Naive thymus-derived CD4-positive, alpha-beta T cell (primary cell): ENCODE results near the gene CCL13. TPM values are rescaled to one million over a fixed set of nuclear protein-coding genes. Genes with fewer than 3 reads are reported as not detected.
A peak's percentile ranks its signal among the peaks of the same experiment; 100 is the strongest.

Experiments
- ATAC-seq: fragments of 150-1000 bp; cut with Tn5 transposase; 2 replicates; pipeline ENCODE4 v1.10.0; 2021; ENCODE audit warnings: mild to moderate bottlenecking, moderate library complexity
- CTCF ChIA-PET: fragments of 350-600 bp; sonication (Branson Sonifier 250); formaldehyde crosslinking; loops from one replicate; lab custom pipeline; 2021; ENCODE audit warnings: antibody characterized with exemption; lab: Charles Lee
- POLR2A ChIA-PET: fragments of 350-600 bp; sonication (Branson Sonifier 250); formaldehyde crosslinking; loops from one replicate; lab custom pipeline; 2021; ENCODE audit warnings: antibody characterized with exemption, inconsistent platforms; lab: Charles Lee
- DNase-seq, 9 donors: peaks; one replicate each; pipeline versions ENCODE4 v3.0.0 to v3.0.0-alpha.2; 2020 to 2022; ENCODE audit warnings: mixed read lengths in 1 of 9
- H3K27ac ChIP-seq: one replicate; pipeline ENCODE4 v1.7.0; 2013; ENCODE audit warnings: mild to moderate bottlenecking, low read depth, low read length, moderate library complexity
- H3K27me3 ChIP-seq, 2 donors: one replicate each; pipeline ENCODE4 v1.7.0; 2013; ENCODE audit warnings: low read length in 2 of 2, mild to moderate bottlenecking in 2 of 2, moderate library complexity in 2 of 2; ENCODE audit not compliant: control insufficient read depth in 2 of 2, insufficient read depth in 2 of 2
- H3K36me3 ChIP-seq, 3 experiments: 1 replicate in 2 of 3; 2 replicates in 1 of 3; pipeline ENCODE4 v1.7.0; 2013; ENCODE audit warnings: low read length in 3 of 3, mild to moderate bottlenecking in 3 of 3, moderate library complexity in 1 of 3; ENCODE audit not compliant: insufficient read depth in 3 of 3, control insufficient read depth in 2 of 3
- H3K4me1 ChIP-seq, 2 donors: one replicate each; pipeline ENCODE4 v1.7.0; 2013; ENCODE audit warnings: low read length in 2 of 2, mild to moderate bottlenecking in 2 of 2, moderate library complexity in 1 of 2; ENCODE audit not compliant: control insufficient read depth in 2 of 2, insufficient read depth in 2 of 2
- H3K4me3 ChIP-seq: 2 replicates; pipeline ENCODE4 v1.7.0; 2013; ENCODE audit warnings: mild to moderate bottlenecking, low read length
- H3K9me3 ChIP-seq, 3 experiments: 1 replicate in 2 of 3; 2 replicates in 1 of 3; pipeline ENCODE4 v1.7.0; 2013; ENCODE audit warnings: low read length in 3 of 3; ENCODE audit not compliant: control insufficient read depth in 2 of 3
- H3K27ac Mint-ChIP-seq, 9 donors: one replicate each; pipeline ENCODE4 v1.8.0; 2020 to 2022; ENCODE audit warnings: mixed read lengths in 9 of 9, mild to moderate bottlenecking in 8 of 9, moderate library complexity in 5 of 9, inconsistent platforms in 2 of 9
- H3K27me3 Mint-ChIP-seq, 5 donors: one replicate each; pipeline ENCODE4 v1.8.0; 2021 to 2022; ENCODE audit warnings: mixed read lengths in 5 of 5, mild to moderate bottlenecking in 1 of 5
- H3K36me3 Mint-ChIP-seq, 5 donors: one replicate each; pipeline ENCODE4 v1.8.0; 2020 to 2022; ENCODE audit warnings: mixed read lengths in 5 of 5, mild to moderate bottlenecking in 3 of 5, inconsistent platforms in 1 of 5
- H3K4me1 Mint-ChIP-seq, 7 donors: one replicate each; pipeline ENCODE4 v1.8.0; 2020 to 2022; ENCODE audit warnings: mixed read lengths in 7 of 7, mild to moderate bottlenecking in 3 of 7, inconsistent platforms in 1 of 7
- H3K4me3 Mint-ChIP-seq, 10 donors: one replicate each; pipeline ENCODE4 v1.8.0; 2020 to 2022; ENCODE audit warnings: mild to moderate bottlenecking in 10 of 10, mixed read lengths in 10 of 10, moderate library complexity in 6 of 10, inconsistent platforms in 2 of 10
- H3K9me3 Mint-ChIP-seq, 11 donors: one replicate each; pipeline ENCODE4 v1.8.0; 2020 to 2022; ENCODE audit warnings: mixed read lengths in 11 of 11, mild to moderate bottlenecking in 4 of 11, inconsistent platforms in 1 of 11, moderate library complexity in 1 of 11
- intact Hi-C, 2 donors: fragments of 100-400 bp; cut with micrococcal nuclease; formaldehyde crosslinking; loops; one replicate each; pipeline ENCODE4 v1.15.1; 2023
- polyA plus RNA-seq, 2 donors: library from polyadenylated mRNA; unstranded; fragments of 300-500 nt; fragmentation: Illumina TruSeq; gene quantifications; one replicate each; pipeline ENCODE4 v1.2.3, GENCODE V29; 2021
- total RNA-seq, 6 experiments: library from RNA in 5 of 6; stranded (reverse) in 5 of 6; gene quantifications; 1 replicate in 5 of 6; 2 replicates in 1 of 6; pipeline ENCODE4 v1.2.3 and lab custom pipeline; 2021 to 2026

CCL13 gene
- total and polyA plus RNA-seq, 7 experiments from 2014 or later: not detected

- peak overlapping the region in 1 of 10 donors; percentile 4 for H3K4me3 Mint-ChIP-seq
- H3K27me3 ChIP-seq: no peaks in the 10 kb centered on the region
- ATAC-seq (no peak), DNase-seq (no peak)
- ChIA-PET CTCF (interaction anchor here (0.9 to 1.8 kb wide), 5 partner anchors 8 to 162 kb away, joined by 3 to 8 read pairs (median 4); no protein-coding TSS in a partner anchor), POLR2A (no interaction called here)
- H3K36me3 ChIP-seq: no peaks in the 10 kb centered on the region
- H3K4me1 ChIP-seq: no peaks in the 10 kb centered on the region
- no peak overlapping the region for H3K27ac Mint-ChIP-seq
- no peak overlapping the region for H3K4me3 ChIP-seq
- H3K36me3 Mint-ChIP-seq: no peaks in the 10 kb centered on the region
- no peaks in the 10 kb centered on the region for H3K9me3 ChIP-seq
- intact Hi-C loops: loop anchor here in 1 of 2 donors (1.0 kb wide), 2 partner anchors 160 to 189 kb away; no protein-coding TSS in a partner anchor
- no peak overlapping the region for H3K27ac ChIP-seq
- H3K4me1 Mint-ChIP-seq: peaks cover 5 to 37% (median 8%) of the 10 kb centered on the region in 7 donors
- H3K27me3 Mint-ChIP-seq: peaks cover 12 to 35% (median 22%) of the 10 kb centered on the region in 5 donors
- H3K9me3 Mint-ChIP-seq: no peaks in the 10 kb centered on the region
Observed at GRCh38 chr17:34360601-34361270, 4.5 kb downstream of the CCL13 start.

DNA sequence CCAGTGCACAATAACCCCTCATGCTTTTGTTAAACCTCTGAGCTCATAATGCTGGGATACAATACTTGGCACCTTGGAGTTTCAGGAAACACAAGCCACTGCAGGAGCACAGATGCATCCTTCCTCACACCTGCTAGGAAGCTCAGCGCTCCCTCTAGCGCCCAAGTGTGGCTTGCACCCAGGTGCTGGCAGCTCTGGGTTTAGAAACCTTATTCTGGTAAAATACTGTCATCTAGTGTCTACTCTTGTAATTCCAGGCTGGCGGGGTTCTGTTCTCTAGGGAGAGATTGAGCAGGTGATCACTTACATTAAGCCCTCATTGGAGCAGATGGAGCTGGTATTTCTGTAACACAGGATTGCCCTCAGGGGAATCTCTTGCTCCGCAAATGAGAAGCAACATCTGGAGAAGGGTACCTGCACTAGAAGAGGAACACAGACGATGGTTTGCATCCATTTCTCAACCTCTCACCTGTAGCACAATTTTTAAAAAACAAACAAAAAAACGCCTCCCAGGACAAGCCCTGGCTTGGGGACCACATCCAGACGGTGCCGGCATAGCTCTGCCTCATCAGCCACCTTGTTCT, 5.3 kb downstream of the CCL13 start:
- Mint-ChIP-seq H3K27ac (peak overlapping the region in 1 of 9 donors; percentile 21), H3K4me1 (peaks cover 5 to 44% (median 8%) of the 10 kb centered on the region in 7 donors), H3K27me3 (peaks cover 12 to 36% (median 16%) of the 10 kb centered on the region in 5 donors), H3K36me3 (no peaks in the 10 kb centered on the region), H3K4me3 (no peak overlapping the region), H3K9me3 (no peaks in the 10 kb centered on the region)
- H3K27ac ChIP-seq: no peak overlapping the region
- ChIA-PET POLR2A (no interaction called here), CTCF (interaction anchor here (0.8 to 2.0 kb wide), 7 partner anchors 9 to 163 kb away, joined by 3 to 8 read pairs (median 4); no protein-coding TSS in a partner anchor)
- DNase-seq (peak; percentile 17 to 78 (median 40)), ATAC-seq (peak; percentile 89)
- intact Hi-C loops: loop anchor here in 1 of 2 donors (1.0 kb wide), 2 partner anchors 161 to 190 kb away; no protein-coding TSS in a partner anchor
- no peaks in the 10 kb centered on the region for H3K27me3 ChIP-seq
- no peaks in the 10 kb centered on the region for H3K36me3 ChIP-seq
- no peak overlapping the region for H3K4me3 ChIP-seq
- no peaks in the 10 kb centered on the region for H3K4me1 ChIP-seq
- H3K9me3 ChIP-seq: no peaks in the 10 kb centered on the region

- Mint-ChIP-seq H3K4me3 (no peak within 1 kb of the TSS), H3K36me3 (no peaks in the 10 kb centered on the region), H3K27ac (no peak within 1 kb of the TSS), H3K4me1 (peaks cover 5 to 53% (median 8%) of the 10 kb centered on the region in 7 donors), H3K9me3 (no peaks in the 10 kb centered on the region), H3K27me3 (peaks cover 12 to 40% (median 15%) of the 10 kb centered on the region in 5 donors)
- POLR2A ChIA-PET: no interaction called here
- DNase-seq (no peak), ATAC-seq (no peak)
- Histone ChIP-seq H3K9me3 (no peaks in the 10 kb centered on the region), H3K36me3 (no peaks in the 10 kb centered on the region), H3K4me3 (no peak within 1 kb of the TSS), H3K27ac (no peak within 1 kb of the TSS), H3K27me3 (no peaks in the 10 kb centered on the region), H3K4me1 (no peaks in the 10 kb centered on the region)
- CTCF ChIA-PET: interaction anchor here (2.0 kb wide), 1 partner anchor 9 kb away, joined by 7 read pairs; no protein-coding TSS in a partner anchor
- intact Hi-C loops: no loop called here
Observed at GRCh38 chr17:34363183-34363661, 6.9 kb downstream of the CCL13 start, which contains the start of gene CCL1. TSS of gene CCL1 (minus strand) at chr17:34363233. CDS start at chr17:34363161, 72 bp downstream.

- DNase-seq: no peak
- Mint-ChIP-seq H3K36me3 (no peaks in the 10 kb centered on the region), H3K27me3 (peaks cover 6 to 40% (median 15%) of the 10 kb centered on the region in 5 donors), H3K4me3 (peak overlapping the region in 1 of 10 donors; percentile 56), H3K27ac (no peak overlapping the region), H3K4me1 (peaks cover 5 to 53% (median 8%) of the 10 kb centered on the region in 7 donors), H3K9me3 (no peaks in the 10 kb centered on the region)
- no peak for ATAC-seq
- no peaks in the 10 kb centered on the region for H3K36me3 ChIP-seq
- no peaks in the 10 kb centered on the region for H3K4me1 ChIP-seq
- no peak overlapping the region for H3K4me3 ChIP-seq
- H3K27ac ChIP-seq: no peak overlapping the region
- H3K27me3 ChIP-seq: no peaks in the 10 kb centered on the region
- no peaks in the 10 kb centered on the region for H3K9me3 ChIP-seq
- intact Hi-C loops: no loop called here
- CTCF ChIA-PET: no interaction called here
- POLR2A ChIA-PET: no interaction called here
Observed at GRCh38 chr17:34364751-34365150, 8.5 kb downstream of the CCL13 start.

- Histone ChIP-seq H3K4me3 (no peak overlapping the region), H3K27me3 (no peaks in the 10 kb centered on the region), H3K36me3 (no peaks in the 10 kb centered on the region), H3K4me1 (no peaks in the 10 kb centered on the region), H3K27ac (no peak overlapping the region), H3K9me3 (no peaks in the 10 kb centered on the region)
- ChIA-PET POLR2A (no interaction called here), CTCF (no interaction called here)
- ATAC-seq: no peak
- H3K4me3 Mint-ChIP-seq: peak overlapping the region in 1 of 10 donors; percentile 56
- peaks cover 5 to 59% (median 8%) of the 10 kb centered on the region in 7 donors for H3K4me1 Mint-ChIP-seq
- intact Hi-C loops: no loop called here
- peaks cover 6 to 40% (median 15%) of the 10 kb centered on the region in 5 donors for H3K27me3 Mint-ChIP-seq
- DNase-seq: no peak
- peak overlapping the region in 1 of 9 donors; percentile 60 for H3K27ac Mint-ChIP-seq
- H3K36me3 Mint-ChIP-seq: no peaks in the 10 kb centered on the region
- no peaks in the 10 kb centered on the region for H3K9me3 Mint-ChIP-seq
Observed at GRCh38 chr17:34365340-34365739, 9.1 kb downstream of the CCL13 start.

DNA sequence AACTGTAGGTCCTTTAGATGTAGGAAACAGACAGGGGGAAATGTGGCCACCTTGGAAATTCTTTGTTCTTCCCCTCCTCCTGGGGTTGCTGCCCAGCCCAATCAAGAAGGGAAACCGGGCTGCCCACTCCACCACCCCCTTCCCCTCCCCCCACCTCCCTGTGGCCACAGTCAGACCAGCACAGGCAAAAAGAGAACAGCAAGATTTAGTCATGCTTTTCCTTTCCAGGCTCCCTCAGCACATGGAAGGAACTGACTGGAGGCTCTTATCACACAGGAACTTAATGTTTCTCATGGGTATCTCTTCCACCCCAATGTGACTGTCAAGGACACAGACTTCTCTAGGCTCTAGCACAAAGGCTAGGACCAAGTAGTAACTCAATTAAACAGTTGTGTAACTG, 9.7 kb downstream of the CCL13 start:
- H3K36me3 Mint-ChIP-seq: no peaks in the 10 kb centered on the region
- ChIA-PET POLR2A (no interaction called here), CTCF (no interaction called here)
- H3K27me3 ChIP-seq: no peaks in the 10 kb centered on the region
- ATAC-seq: no peak
- H3K9me3 Mint-ChIP-seq: no peaks in the 10 kb centered on the region
- peaks cover 6 to 40% (median 15%) of the 10 kb centered on the region in 5 donors for H3K27me3 Mint-ChIP-seq
- H3K36me3 ChIP-seq: no peaks in the 10 kb centered on the region
- no peak overlapping the region for H3K4me3 ChIP-seq
- intact Hi-C loops: no loop called here
- H3K9me3 ChIP-seq: no peaks in the 10 kb centered on the region
- no peak for DNase-seq
- H3K27ac ChIP-seq: no peak overlapping the region
- H3K4me3 Mint-ChIP-seq: no peak overlapping the region
- peaks cover 3 to 63% (median 8%) of the 10 kb centered on the region in 7 donors for H3K4me1 Mint-ChIP-seq
- peak overlapping the region in 1 of 9 donors; percentile 39 for H3K27ac Mint-ChIP-seq
- no peaks in the 10 kb centered on the region for H3K4me1 ChIP-seq
